Adipocyte (in vitro differentiated cells): ENCODE data around the gene SAMD10.

Experiments
- DNase-seq: peaks from one replicate; pipeline ENCODE4 v3.0.0-alpha.2; 2015; ENCODE audit warnings: low read depth
- H3K27me3 ChIP-seq: replicated peaks from 2 replicates; pipeline ENCODE4 v1.7.0; 2013; ENCODE audit warnings: mild to moderate bottlenecking, low read length, moderate library complexity; ENCODE audit not compliant: control insufficient read depth, insufficient read depth
- H3K36me3 ChIP-seq: 2 replicates; pipeline ENCODE4 v1.7.0; 2013; ENCODE audit warnings: low read length, mild to moderate bottlenecking, moderate library complexity; ENCODE audit not compliant: control insufficient read depth, insufficient read depth, severe bottlenecking
- H3K4me1 ChIP-seq: 2 replicates; pipeline ENCODE4 v1.7.0; 2013; ENCODE audit warnings: mild to moderate bottlenecking, low read length, moderate library complexity; ENCODE audit not compliant: control insufficient read depth, insufficient read depth
- H3K4me3 ChIP-seq: 2 replicates; pipeline ENCODE4 v1.7.0; 2013; ENCODE audit warnings: mild to moderate bottlenecking, low read length, moderate library complexity
- H3K9ac ChIP-seq: 2 replicates; pipeline ENCODE4 v1.7.0; 2013; ENCODE audit warnings: mild to moderate bottlenecking, low read length, moderate library complexity
- H3K9me3 ChIP-seq: 2 replicates; pipeline ENCODE4 v1.7.0; 2013; ENCODE audit warnings: mild to moderate bottlenecking, low read length, moderate library complexity; ENCODE audit not compliant: control insufficient read depth

The SAMD10 gene

DNA sequence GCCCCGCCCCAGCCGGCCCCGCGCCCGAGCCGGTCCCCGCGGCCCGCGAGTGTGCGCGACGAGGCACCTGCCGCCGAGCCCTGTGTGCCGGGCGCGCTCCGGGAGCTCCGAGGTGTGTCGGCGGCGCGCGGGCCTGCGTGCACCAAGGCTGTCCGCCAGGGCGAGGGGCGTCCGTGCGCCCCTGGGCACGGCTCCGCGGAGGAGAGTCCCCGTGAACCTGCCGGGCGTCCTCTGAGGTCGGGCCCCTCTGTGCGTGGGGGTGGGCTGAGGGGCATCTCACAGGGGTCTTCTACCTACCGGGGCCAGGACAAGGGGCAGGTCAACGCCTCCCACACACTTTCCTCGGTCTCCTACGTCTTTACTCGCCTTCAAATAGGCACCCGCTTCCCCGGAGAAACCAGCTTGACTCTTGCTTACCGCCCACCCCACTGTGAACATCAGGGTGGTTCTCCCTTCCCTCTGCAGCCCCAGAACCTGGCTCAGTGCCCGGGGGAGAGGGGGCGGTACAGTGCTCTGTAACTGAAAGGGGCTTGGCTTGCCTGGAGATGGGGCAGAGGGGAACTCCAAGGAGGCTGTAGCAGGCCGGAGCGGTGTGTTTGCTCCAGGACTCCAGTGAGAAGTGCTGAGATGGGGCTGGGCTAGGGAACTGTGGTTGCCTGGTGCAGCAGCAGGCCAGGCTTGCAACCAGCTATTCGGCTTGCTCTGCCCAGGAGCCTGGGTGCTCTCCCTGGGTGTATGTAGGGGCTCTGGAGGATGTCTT, at the start of gene SAMD10:
TSS of gene SAMD10 (minus strand) at position 86 of the 760 bp plus-strand sequence. CDS start 175 bp downstream, outside the sequence.
- peak within 1 kb of the TSS; percentile 88 for H3K9ac ChIP-seq
- no peaks in the 10 kb centered on the region for H3K27me3 ChIP-seq
- peak within 1 kb of the TSS; percentile 87 for H3K4me3 ChIP-seq
- H3K9me3 ChIP-seq = no peaks in the 10 kb centered on the region
- peaks cover 7% of the 10 kb centered on the region for H3K36me3 ChIP-seq
- DNase-seq = peak; percentile 51
- H3K4me1 ChIP-seq = peaks cover 20% of the 10 kb centered on the region

DNA sequence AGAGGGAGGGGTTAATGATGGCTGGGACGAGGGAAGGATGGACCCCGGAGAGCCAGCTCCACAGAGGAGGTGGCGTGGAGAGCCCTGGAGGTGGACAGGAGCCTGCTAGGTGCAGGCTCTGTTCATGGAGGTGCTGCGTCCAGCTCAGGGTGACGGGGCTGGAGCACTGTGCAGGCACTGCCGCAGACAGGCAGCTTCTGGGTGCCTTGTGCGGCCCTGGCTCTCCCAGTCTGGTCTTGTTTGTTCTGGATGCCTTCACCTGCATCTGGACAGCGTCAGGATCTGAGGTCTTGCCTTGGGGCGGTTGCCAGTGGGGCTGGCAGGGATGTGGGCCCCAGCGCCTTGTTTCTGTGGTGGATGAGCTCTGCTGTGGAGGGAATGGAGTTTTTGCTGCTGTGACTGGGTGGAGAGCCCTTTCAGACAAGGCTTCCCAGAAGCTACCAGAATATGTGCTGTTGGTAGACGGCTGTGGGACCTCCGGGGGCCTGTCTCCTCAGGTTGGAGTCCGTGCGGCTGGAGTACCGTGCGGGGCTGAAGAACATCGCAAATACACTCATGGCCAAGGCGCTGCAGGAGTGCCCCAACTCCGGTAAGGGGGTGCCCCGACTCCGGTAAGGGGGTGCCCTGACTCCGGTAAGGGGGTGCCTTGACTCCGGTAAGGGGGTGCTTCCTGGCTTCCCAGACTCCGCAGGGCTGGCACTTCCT, 48.7 kb upstream of the SAMD10 start:
- H3K4me3 ChIP-seq = no peak overlapping the region
- H3K9me3 ChIP-seq = no peaks in the 10 kb centered on the region
- no peaks in the 10 kb centered on the region for H3K27me3 ChIP-seq
- H3K9ac ChIP-seq = no peak overlapping the region
- peaks cover 98% of the 10 kb centered on the region for H3K36me3 ChIP-seq
- no peak for DNase-seq
- no peaks in the 10 kb centered on the region for H3K4me1 ChIP-seq

DNA sequence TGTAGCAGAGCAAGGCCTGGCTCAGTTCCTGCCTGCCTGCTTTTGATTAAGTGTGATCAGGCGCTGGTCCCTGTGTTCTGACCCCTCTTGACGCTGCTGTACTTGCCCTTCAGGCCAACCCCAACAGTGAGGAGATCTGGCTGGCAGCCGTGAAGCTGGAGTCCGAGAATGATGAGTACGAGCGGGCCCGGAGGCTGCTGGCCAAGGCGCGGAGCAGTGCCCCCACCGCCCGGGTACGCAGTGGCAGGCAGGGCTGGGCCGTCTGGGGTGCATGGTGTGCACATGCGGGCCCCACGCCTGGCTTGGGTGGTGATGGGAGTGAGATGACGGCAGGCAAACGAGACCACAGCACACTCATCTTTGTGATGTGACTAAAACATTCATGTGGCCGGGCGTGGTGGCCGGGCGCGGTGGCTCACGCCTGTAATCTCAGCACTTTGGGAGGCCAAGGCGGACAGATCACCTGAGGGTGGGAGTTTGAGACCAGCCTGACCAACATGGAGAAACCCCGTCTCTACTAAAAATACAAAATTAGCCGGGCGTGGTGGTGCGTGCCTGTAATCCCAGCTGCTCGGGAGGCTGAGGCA, 46.5 kb upstream of the SAMD10 start:
- peaks cover 98% of the 10 kb centered on the region for H3K36me3 ChIP-seq
- H3K9ac ChIP-seq = no peak overlapping the region
- H3K9me3 ChIP-seq = no peaks in the 10 kb centered on the region
- no peaks in the 10 kb centered on the region for H3K27me3 ChIP-seq
- H3K4me1 ChIP-seq = no peaks in the 10 kb centered on the region
- no peak overlapping the region for H3K4me3 ChIP-seq
- no peak for DNase-seq

DNA sequence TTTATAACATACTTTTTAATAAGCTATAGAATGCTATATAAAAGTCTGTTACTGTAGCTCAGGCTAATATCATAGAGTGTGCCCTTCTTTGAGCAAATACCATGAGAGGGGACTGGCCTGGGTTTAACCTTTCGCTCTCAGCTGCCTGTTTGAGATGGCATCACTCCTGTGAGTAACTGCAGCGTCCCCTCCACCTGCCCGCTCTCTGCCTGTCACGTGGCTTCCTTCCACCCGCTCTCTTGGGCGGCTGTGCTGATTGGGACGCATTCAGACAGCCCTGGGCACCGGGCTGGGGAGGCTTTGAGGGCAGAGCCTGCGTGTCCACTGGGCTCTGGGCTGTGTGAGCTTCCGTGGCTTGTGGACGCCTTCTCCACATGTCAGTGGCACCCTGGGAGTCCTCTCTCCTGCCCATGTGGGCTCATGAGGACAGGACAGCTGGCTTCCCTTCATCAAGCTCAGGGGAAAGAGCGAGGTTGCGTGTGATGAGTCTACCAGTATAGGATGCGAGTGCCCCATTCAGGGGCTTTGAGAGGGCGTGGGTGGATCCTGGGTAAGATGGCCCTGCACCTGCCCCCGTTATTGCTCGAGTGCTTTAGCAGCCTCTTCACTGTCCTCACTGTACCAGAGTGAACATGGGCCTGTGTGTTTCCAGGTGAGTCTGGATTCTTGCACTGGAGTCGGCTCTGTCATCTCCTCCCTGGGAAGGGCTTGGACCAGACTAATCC, 45.8 kb upstream of the SAMD10 start:
- H3K4me1 ChIP-seq = peaks cover 2% of the 10 kb centered on the region
- peaks cover 95% of the 10 kb centered on the region for H3K36me3 ChIP-seq
- H3K4me3 ChIP-seq = no peak overlapping the region
- no peak for DNase-seq
- H3K9ac ChIP-seq = no peak overlapping the region
- H3K9me3 ChIP-seq = no peaks in the 10 kb centered on the region
- H3K27me3 ChIP-seq = no peaks in the 10 kb centered on the region

DNA sequence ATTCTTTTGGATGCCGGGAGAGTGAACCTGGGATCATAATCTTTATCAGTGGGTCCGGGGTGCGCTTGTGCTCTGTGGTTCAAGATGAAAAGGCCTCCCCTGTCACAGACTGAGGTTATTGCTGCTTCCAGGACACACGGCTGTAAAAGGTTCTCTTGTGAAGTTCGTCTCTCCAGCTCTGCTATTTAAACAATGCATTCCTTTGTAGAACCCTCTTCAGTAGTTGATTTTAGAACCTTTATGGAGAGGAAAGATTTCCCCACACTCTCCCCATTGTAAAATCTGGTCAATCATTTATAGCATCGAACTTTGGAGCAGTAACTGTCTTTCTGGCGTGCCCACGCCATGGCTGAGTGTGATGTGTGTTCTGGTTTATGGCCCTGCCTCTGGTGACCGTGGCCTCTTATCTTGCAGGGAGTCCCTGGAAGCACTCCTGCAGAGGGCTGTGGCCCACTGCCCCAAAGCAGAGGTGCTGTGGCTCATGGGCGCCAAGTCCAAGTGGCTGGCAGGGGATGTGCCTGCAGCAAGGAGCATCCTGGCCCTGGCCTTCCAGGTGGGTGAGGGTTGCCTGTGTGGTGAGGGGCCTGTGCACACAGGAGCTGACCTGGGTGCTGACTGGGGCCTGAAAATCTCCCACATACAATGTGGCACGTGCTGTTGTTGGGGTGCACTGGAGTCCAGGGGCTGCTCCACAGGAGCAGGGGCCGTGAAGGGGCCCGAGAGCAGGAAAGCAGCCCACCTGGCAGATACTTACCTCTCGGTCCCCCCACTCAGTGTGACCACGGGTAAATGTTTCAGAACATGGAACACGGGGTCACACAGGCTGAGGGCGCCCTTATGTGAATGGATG, 44.9 kb upstream of the SAMD10 start:
- Histone ChIP-seq H3K36me3 (peaks cover 92% of the 10 kb centered on the region), H3K4me3 (no peak overlapping the region), H3K4me1 (peaks cover 9% of the 10 kb centered on the region), H3K9ac (no peak overlapping the region), H3K9me3 (no peaks in the 10 kb centered on the region), H3K27me3 (no peaks in the 10 kb centered on the region)
- DNase-seq = no peak

DNA sequence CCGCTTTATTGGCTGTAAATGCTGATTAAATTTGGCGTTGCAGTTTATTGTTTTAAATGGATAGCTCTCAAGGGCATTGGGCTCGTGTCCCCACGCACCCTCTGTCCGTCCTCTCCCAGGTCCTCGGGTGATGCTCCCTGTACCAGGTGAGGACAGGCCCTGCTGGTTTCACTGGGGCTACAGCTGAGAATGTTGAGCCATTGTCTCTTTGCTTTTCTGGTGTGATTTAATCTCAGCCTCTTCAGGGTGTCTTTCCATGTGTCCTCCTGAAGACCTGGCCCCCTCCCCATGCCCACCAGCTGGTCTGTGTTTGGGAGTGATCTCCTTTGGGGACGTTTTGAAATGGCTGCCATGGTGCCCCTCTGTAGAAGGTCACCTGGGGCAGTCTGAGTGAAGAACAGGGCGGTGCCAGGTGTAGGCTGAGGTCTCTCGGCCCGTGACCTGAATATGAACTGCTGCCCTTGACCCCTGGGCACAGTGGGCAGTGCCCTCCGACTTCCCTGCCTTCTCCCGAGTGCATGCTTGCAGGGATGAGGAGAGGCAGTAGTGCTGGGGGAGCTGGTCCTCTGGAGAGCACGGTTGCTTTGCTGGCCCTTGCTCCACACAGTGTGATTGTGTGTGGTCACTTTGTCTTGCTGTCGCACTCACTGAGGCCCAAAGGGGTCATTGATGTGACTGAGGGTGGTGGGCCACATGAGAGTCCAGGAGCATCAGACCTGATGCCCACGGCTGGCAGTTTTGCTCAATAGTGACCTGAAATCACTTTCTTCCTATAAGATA, 44.1 kb upstream of the SAMD10 start:
- peaks cover 11% of the 10 kb centered on the region for H3K4me1 ChIP-seq
- H3K9me3 ChIP-seq = no peaks in the 10 kb centered on the region
- DNase-seq = no peak
- peaks cover 91% of the 10 kb centered on the region for H3K36me3 ChIP-seq
- no peak overlapping the region for H3K4me3 ChIP-seq
- H3K9ac ChIP-seq = no peak overlapping the region
- no peaks in the 10 kb centered on the region for H3K27me3 ChIP-seq

DNA sequence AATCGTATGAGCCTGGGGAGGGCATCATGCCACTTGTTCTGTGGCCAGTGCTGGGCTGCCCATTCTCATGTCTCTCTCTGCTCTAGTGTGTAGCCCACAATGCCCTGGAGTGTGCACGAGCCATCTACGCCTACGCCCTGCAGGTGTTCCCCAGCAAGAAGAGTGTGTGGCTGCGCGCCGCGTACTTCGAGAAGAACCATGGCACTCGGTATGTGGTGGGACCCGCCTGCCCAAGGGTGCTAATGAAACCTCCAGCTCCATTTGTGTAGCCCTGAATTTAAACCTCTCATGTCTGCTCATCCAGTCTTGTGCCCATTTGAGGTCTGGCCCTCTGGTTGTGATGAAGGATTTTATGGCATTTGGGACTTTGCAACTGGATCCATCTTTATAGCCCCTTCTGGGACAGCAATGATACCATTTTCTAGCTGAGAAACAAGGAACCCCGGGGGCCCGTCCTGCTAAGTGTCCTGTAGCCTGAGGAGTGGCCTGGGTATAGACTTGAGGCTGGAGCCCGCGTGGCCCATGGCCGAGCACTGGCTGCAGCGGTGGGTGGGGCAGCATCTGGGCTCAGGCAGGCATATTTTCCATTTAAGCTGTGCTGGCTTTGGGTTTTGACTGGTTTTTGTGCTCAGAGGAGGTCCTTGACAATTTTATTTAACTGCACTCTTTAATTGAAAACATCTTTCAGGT, 43.4 kb upstream of the SAMD10 start:
- Histone ChIP-seq H3K9me3 (no peaks in the 10 kb centered on the region), H3K4me1 (peaks cover 11% of the 10 kb centered on the region), H3K36me3 (peaks cover 91% of the 10 kb centered on the region), H3K27me3 (no peaks in the 10 kb centered on the region), H3K4me3 (no peak overlapping the region), H3K9ac (no peak overlapping the region)
- no peak for DNase-seq

DNA sequence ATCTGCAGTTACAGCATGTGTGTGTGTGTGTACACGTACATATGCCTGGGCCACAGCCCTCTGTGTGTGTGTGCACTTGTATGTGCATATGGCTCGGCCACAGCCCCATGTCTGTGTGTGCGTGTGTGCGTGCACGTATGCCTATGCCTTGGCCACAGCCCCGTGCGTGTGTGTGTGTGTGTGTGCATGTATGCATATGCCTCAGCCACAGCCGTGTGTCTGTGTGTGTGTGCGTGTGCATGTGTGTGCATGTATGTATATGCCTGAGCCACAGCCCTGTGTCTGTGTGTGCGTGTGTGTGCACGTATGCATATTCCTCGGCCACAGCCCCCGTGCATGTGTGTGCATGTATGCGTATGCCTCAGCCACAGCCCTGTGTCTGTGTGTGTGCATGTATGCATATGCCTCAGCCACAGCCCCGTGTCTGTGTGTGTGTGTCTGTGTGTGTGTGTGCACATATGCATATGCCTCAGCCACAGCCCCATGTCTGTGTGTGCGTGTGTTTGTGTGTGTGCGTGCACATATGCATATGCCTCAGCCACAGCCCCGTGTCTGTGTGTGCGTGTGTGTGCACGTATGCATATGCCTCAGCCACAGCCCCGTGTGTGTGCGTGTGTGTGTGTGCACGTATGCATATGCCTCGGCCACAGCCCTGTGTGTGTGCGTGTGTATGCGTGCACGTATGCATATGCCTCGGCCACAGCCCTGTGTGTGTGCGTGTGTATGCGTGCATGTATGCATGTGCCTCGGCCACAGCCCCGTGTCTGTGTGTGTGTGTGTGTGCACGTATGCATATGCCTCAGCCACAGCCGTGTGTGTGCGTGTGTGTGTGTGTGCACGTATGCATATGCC, 41.9 kb upstream of the SAMD10 start:
- peaks cover 11% of the 10 kb centered on the region for H3K4me1 ChIP-seq
- H3K9me3 ChIP-seq = no peaks in the 10 kb centered on the region
- H3K27me3 ChIP-seq = no peaks in the 10 kb centered on the region
- H3K9ac ChIP-seq = no peak overlapping the region
- H3K36me3 ChIP-seq = peaks cover 84% of the 10 kb centered on the region
- no peak for DNase-seq
- no peak overlapping the region for H3K4me3 ChIP-seq

DNA sequence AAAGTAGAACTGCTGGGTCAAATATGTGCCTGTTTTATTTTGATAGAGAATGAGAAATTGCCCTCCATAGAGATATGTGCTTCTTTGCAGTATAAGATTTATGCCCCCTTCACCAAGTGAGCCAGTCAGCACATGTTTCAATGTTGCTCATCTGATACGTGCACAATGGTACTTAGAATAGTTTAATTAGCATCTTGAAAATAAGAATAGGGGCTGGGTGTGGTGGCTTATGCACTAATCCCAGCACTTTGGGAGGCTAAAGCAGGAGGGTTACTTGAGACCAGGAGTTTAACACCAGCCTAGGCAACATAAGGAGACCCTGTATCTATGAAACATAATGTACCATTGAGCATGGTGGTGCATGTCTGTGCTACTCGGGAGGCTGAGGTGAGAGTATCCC, 36.2 kb upstream of the SAMD10 start:
- no peak for DNase-seq
- no peak overlapping the region for H3K4me3 ChIP-seq
- peaks cover 70% of the 10 kb centered on the region for H3K36me3 ChIP-seq
- no peaks in the 10 kb centered on the region for H3K9me3 ChIP-seq
- peaks cover 11% of the 10 kb centered on the region for H3K4me1 ChIP-seq
- H3K27me3 ChIP-seq = no peaks in the 10 kb centered on the region
- H3K9ac ChIP-seq = no peak overlapping the region
